Neural cell (in vitro differentiated cells): ENCODE results near the gene ADAD2. TPM values are rescaled to one million over a fixed set of nuclear protein-coding genes. Genes with fewer than 3 reads are reported as not detected.

ENCODE experiments used
- H2AFZ ChIP-seq: fragments of 200-600, 300-800 bp; sonication (generic), shearing (Covaris generic); 2 replicates; pipeline ENCODE4 v1.6.0; 2014; ENCODE audit warnings: low read depth, mild to moderate bottlenecking, antibody characterized with exemption, low read length, moderate library complexity
- H3F3A ChIP-seq: fragments of 200-600 bp; shearing (Covaris generic); 2 replicates; pipeline ENCODE4 v1.6.1; 2016; ENCODE audit warnings: mild to moderate bottlenecking, moderate library complexity, mixed read lengths, antibody characterized with exemption, low read length; ENCODE audit not compliant: insufficient read depth, poor library complexity, severe bottlenecking
- H3K27ac ChIP-seq: fragments of 200-600, 300-800 bp; sonication (generic), shearing (Covaris generic); 2 replicates; pipeline ENCODE4 v1.5.1; 2014; ENCODE audit warnings: mild to moderate bottlenecking, low read length, moderate library complexity
- H3K27me3 ChIP-seq: fragments of 300-800, 200-600 bp; sonication (generic), shearing (Covaris generic); 2 replicates; pipeline ENCODE4 v1.6.0; 2014; ENCODE audit warnings: mild to moderate bottlenecking, low read depth, low read length, moderate library complexity; ENCODE audit not compliant: insufficient read depth
- H3K36me3 ChIP-seq: fragments of 300-800, 200-600 bp; sonication (generic), shearing (Covaris generic); 2 replicates; pipeline ENCODE4 v1.5.1; 2014; ENCODE audit warnings: mild to moderate bottlenecking, antibody characterized with exemption, low read length, moderate library complexity; ENCODE audit not compliant: insufficient read depth
- H3K4me2 ChIP-seq: fragments of 300-800, 200-600 bp; sonication (generic), shearing (Covaris generic); 2 replicates; pipeline ENCODE4 v1.6.0; 2014; ENCODE audit warnings: mild to moderate bottlenecking, low read length
- H3K4me3 ChIP-seq: fragments of 300-800, 200-600 bp; sonication (generic), shearing (Covaris generic); 2 replicates; pipeline ENCODE4 v1.5.1; 2014; ENCODE audit warnings: mild to moderate bottlenecking, low read length, moderate library complexity
- H3K79me2 ChIP-seq: fragments of 200-600 bp; shearing (Covaris generic); replicated peaks from 2 replicates; pipeline ENCODE4 v1.6.0; 2014; ENCODE audit warnings: mild to moderate bottlenecking, low read length, moderate library complexity; ENCODE audit not compliant: insufficient read depth
- H3K9ac ChIP-seq: fragments of 300-800, 200-600 bp; sonication (generic), shearing (Covaris generic); 2 replicates; pipeline ENCODE4 v1.6.1; 2016; ENCODE audit warnings: mild to moderate bottlenecking, low read length, mixed read lengths
- H3K9me2 ChIP-seq: fragments of 200-600 bp; shearing (Covaris generic); 2 replicates; pipeline ENCODE4 v1.6.1; 2016; ENCODE audit warnings: mild to moderate bottlenecking, low read length, mixed read lengths; ENCODE audit not compliant: insufficient read depth
- H3K9me3 ChIP-seq: fragments of 200-600, 300-800 bp; sonication (generic), shearing (Covaris generic); 2 replicates; pipeline ENCODE4 v1.6.1; 2016; ENCODE audit warnings: mild to moderate bottlenecking, mixed run types, low read length, moderate library complexity, mixed read lengths
- H4K20me1 ChIP-seq: fragments of 200-600 bp; shearing (Covaris generic); 2 replicates; pipeline ENCODE4 v1.6.1; 2016; ENCODE audit warnings: mild to moderate bottlenecking, mixed run types; ENCODE audit not compliant: insufficient read depth
- EP300 ChIP-seq: fragments of 450-650 bp; conservative IDR thresholded peaks from 2 replicates; pipeline ENCODE4 v1.6.1; 2014; ENCODE audit warnings: antibody characterized with exemption, mild to moderate bottlenecking, moderate library complexity; ENCODE audit not compliant: poor library complexity, severe bottlenecking
- EZH2 ChIP-seq: fragments of 200-600, 300-800 bp; shearing (Covaris generic), sonication (generic); IDR thresholded peaks from 2 replicates; pipeline ENCODE4 v1.6.1; 2014; ENCODE audit warnings: antibody characterized with exemption, low read length, borderline replicate concordance, mild to moderate bottlenecking; ENCODE audit not compliant: insufficient read depth, poor library complexity, severe bottlenecking
- MXI1 ChIP-seq: fragments of 450-650 bp; conservative IDR thresholded peaks from 2 replicates; pipeline ENCODE4 v1.6.1; 2014; ENCODE audit warnings: antibody characterized with exemption, mild to moderate bottlenecking; ENCODE audit not compliant: poor library complexity, severe bottlenecking
- POLR2AphosphoS5 ChIP-seq: IDR thresholded peaks from 2 replicates; pipeline ENCODE4 v1.6.1; 2012
- RAD21 ChIP-seq: fragments of 450-650 bp; conservative IDR thresholded peaks from 2 replicates; pipeline ENCODE4 v1.6.1; 2014; ENCODE audit warnings: antibody characterized with exemption, mild to moderate bottlenecking, moderate library complexity
- SMC3 ChIP-seq: fragments of 450-650 bp; conservative IDR thresholded peaks from 2 replicates; pipeline ENCODE4 v1.6.1; 2014; ENCODE audit warnings: antibody characterized with exemption, mild to moderate bottlenecking, moderate library complexity; ENCODE audit not compliant: poor library complexity
- TAF1 ChIP-seq: IDR thresholded peaks from 2 replicates; pipeline ENCODE4 v1.6.1; 2012; ENCODE audit warnings: low read depth
- polyA plus RNA-seq: library from polyadenylated mRNA; depleted of rRNA; stranded (reverse); fragments of >200 nt; gene quantifications from 2 replicates; pipeline ENCODE4 v1.2.3, GENCODE V29; 2014
- TF ChIP-seq, protein P1 (sequence below): fragments of 450-650 bp; IDR thresholded peaks from 2 replicates; pipeline ENCODE4 v1.5.1; 2014; ENCODE audit warnings: antibody characterized with exemption, mild to moderate bottlenecking, moderate library complexity; ENCODE audit not compliant: poor library complexity, severe bottlenecking
- TF ChIP-seq, protein P2 (sequence below): IDR thresholded peaks from 2 replicates; pipeline ENCODE4 v1.6.1; 2012; ENCODE audit warnings: borderline replicate concordance

The ADAD2 gene
- polyA plus RNA-seq, 1 donor from 2014 or later, result not detected

DNA sequence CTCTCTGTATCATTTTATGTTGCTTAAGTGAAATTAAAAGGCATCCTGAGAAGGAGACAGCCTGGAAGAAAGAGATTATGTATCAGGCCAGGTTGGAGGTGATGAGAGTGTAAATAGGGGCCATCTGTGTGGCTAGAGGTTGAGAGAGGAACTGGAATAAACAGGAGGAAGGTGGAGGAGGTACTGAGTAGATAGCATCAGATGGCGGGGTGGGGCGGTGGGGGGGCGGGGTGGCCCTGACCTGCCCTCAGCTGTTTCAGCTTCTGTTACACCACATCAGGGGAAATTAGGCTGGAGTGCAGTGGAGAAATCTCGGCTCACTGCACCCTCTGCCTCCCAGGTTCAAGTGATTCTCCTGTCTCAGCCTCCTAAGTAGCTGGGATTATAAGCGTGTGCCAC lies 55.7 kb downstream of the ADAD2 start:
- TF ChIP-seq RAD21 (no peak), EZH2 (no peak), SMC3 (no peak), MXI1 (no peak), POLR2AphosphoS5 (no peak), EP300 (no peak), TAF1 (no peak)
- TF ChIP-seq, protein P1, sequence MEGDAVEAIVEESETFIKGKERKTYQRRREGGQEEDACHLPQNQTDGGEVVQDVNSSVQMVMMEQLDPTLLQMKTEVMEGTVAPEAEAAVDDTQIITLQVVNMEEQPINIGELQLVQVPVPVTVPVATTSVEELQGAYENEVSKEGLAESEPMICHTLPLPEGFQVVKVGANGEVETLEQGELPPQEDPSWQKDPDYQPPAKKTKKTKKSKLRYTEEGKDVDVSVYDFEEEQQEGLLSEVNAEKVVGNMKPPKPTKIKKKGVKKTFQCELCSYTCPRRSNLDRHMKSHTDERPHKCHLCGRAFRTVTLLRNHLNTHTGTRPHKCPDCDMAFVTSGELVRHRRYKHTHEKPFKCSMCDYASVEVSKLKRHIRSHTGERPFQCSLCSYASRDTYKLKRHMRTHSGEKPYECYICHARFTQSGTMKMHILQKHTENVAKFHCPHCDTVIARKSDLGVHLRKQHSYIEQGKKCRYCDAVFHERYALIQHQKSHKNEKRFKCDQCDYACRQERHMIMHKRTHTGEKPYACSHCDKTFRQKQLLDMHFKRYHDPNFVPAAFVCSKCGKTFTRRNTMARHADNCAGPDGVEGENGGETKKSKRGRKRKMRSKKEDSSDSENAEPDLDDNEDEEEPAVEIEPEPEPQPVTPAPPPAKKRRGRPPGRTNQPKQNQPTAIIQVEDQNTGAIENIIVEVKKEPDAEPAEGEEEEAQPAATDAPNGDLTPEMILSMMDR, result no peak
- TF ChIP-seq, protein P2, sequence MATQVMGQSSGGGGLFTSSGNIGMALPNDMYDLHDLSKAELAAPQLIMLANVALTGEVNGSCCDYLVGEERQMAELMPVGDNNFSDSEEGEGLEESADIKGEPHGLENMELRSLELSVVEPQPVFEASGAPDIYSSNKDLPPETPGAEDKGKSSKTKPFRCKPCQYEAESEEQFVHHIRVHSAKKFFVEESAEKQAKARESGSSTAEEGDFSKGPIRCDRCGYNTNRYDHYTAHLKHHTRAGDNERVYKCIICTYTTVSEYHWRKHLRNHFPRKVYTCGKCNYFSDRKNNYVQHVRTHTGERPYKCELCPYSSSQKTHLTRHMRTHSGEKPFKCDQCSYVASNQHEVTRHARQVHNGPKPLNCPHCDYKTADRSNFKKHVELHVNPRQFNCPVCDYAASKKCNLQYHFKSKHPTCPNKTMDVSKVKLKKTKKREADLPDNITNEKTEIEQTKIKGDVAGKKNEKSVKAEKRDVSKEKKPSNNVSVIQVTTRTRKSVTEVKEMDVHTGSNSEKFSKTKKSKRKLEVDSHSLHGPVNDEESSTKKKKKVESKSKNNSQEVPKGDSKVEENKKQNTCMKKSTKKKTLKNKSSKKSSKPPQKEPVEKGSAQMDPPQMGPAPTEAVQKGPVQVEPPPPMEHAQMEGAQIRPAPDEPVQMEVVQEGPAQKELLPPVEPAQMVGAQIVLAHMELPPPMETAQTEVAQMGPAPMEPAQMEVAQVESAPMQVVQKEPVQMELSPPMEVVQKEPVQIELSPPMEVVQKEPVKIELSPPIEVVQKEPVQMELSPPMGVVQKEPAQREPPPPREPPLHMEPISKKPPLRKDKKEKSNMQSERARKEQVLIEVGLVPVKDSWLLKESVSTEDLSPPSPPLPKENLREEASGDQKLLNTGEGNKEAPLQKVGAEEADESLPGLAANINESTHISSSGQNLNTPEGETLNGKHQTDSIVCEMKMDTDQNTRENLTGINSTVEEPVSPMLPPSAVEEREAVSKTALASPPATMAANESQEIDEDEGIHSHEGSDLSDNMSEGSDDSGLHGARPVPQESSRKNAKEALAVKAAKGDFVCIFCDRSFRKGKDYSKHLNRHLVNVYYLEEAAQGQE, result no peak
- H3K36me3 ChIP-seq, result no peaks in the 10 kb centered on the region
- no peaks in the 10 kb centered on the region for H3K9me2 ChIP-seq
- H3K79me2 ChIP-seq, result no peaks in the 10 kb centered on the region
- H3K4me3 ChIP-seq, result no peak overlapping the region
- no peaks in the 10 kb centered on the region for H4K20me1 ChIP-seq
- H3K27me3 ChIP-seq, result no peaks in the 10 kb centered on the region
- H3K4me2 ChIP-seq, result no peak overlapping the region
- H3K9ac ChIP-seq, result no peak overlapping the region
- no peak overlapping the region for H3K27ac ChIP-seq
- H2AFZ ChIP-seq, result no peak overlapping the region
- no peaks in the 10 kb centered on the region for H3K9me3 ChIP-seq
- no peaks in the 10 kb centered on the region for H3F3A ChIP-seq

Other genes starting within 250 kb of the ADAD2 start
- 2.1 TPM in 1 of 2 replicates, not detected in the other for gene OSGIN1, start 237.9 kb upstream of the ADAD2 start, polyA plus RNA-seq
- 9.6 and 12.5 TPM in 2 replicates for gene NECAB2, start 222.9 kb upstream of the ADAD2 start, polyA plus RNA-seq
- gene SLC38A8, start 148.4 kb upstream of the ADAD2 start, polyA plus RNA-seq, result not detected in 2 replicates
- 66.9 and 86.9 TPM in 2 replicates for gene MBTPS1, start 74.2 kb upstream of the ADAD2 start, polyA plus RNA-seq
- 211 and 217 TPM in 2 replicates for gene HSDL1, start 46.0 kb upstream of the ADAD2 start, polyA plus RNA-seq
- 0.71 TPM in 1 of 2 replicates, not detected in the other for gene DNAAF1, start 45.8 kb upstream of the ADAD2 start, polyA plus RNA-seq
- 25.5 and 43.3 TPM in 2 replicates for gene TAF1C, start 4.1 kb upstream of the ADAD2 start, polyA plus RNA-seq
- gene KCNG4, start 48.9 kb downstream of the ADAD2 start, polyA plus RNA-seq, result not detected in 2 replicates
- gene WFDC1, start 103.7 kb downstream of the ADAD2 start, polyA plus RNA-seq, result not detected in 2 replicates
- not detected in 2 replicates for gene ATP2C2, start 177.4 kb downstream of the ADAD2 start, polyA plus RNA-seq